ENCODE results near the gene CYP3A5. TPM values are rescaled to one million over a fixed set of nuclear protein-coding genes. Genes with fewer than 3 reads are reported as not detected.
"Not testable (repeated sequence)": the region's sequence is repeated elsewhere in the genome, so short reads cannot be mapped to it uniquely, and the experiment has no call there.

Gene CYP3A5
- total and polyA plus RNA-seq, 12 donors = 4.1 to 92.7 (median 39.6) TPM

- H3K9me3 ChIP-seq (replicated peaks in 1 of 3) = no peaks in the 10 kb centered on the region
- H3K36me3 ChIP-seq (replicated peaks in 1 of 2) = peaks cover 0 to 17% of the 10 kb centered on the region in 2 donors
- WGBS, 4 donors = 77 to 80% (median 79%) methylated on average over 2 of the region's 2 CpGs
- no peak for TF ChIP-seq CTCF (IDR thresholded peaks at IDR 0.05)
- no peak for TF ChIP-seq POLR2A (IDR thresholded peaks at IDR 0.05)
- no peak overlapping the region for H3K4me3 ChIP-seq
- H3K27me3 ChIP-seq = no peaks in the 10 kb centered on the region
- no peak for DNase-seq
- intact Hi-C loops (cut with DNase I) = no loop called here
- no peak overlapping the region for H3K27ac ChIP-seq
- no peaks in the 10 kb centered on the region for H3K4me1 ChIP-seq (replicated peaks in 1 of 2)
These were observed 12.6 kb downstream of the CYP3A5 start for GRCh38 chr7:99667179-99667578.

- no peaks in the 10 kb centered on the region for H3K9me3 ChIP-seq (replicated peaks in 1 of 3)
- no peaks in the 10 kb centered on the region for H3K27me3 ChIP-seq
- H3K27ac ChIP-seq = no peak overlapping the region
- no peak for DNase-seq
- 82 to 97% (median 87%) methylated on average over 1 of the region's 1 CpG for WGBS, 4 donors
- intact Hi-C loops (cut with DNase I) = no loop called here
- peaks cover 0 to 12% of the 10 kb centered on the region in 2 donors for H3K36me3 ChIP-seq (replicated peaks in 1 of 2)
- no peak overlapping the region for H3K4me3 ChIP-seq
- no peaks in the 10 kb centered on the region for H3K4me1 ChIP-seq (replicated peaks in 1 of 2)
- TF ChIP-seq POLR2A (IDR thresholded peaks at IDR 0.05) (no peak), CTCF (IDR thresholded peaks at IDR 0.05) (no peak)
These were observed 13.8 kb downstream of the CYP3A5 start for GRCh38 chr7:99666013-99666395.

GRCh38 chr7:99665312-99666012 lies 14.3 kb downstream of the CYP3A5 start:
- DNase-seq = no peak
- TF ChIP-seq POLR2A (IDR thresholded peaks at IDR 0.05) = no peak
- no peak for TF ChIP-seq CTCF (IDR thresholded peaks at IDR 0.05)
- 83 to 99% (median 96%) methylated on average over 3 of the region's 3 CpGs for WGBS, 4 donors
- no peaks in the 10 kb centered on the region for H3K27me3 ChIP-seq
- no peaks in the 10 kb centered on the region for H3K9me3 ChIP-seq (replicated peaks in 1 of 3)
- H3K4me1 ChIP-seq (replicated peaks in 1 of 2) = no peaks in the 10 kb centered on the region
- intact Hi-C loops (cut with DNase I) = no loop called here
- H3K4me3 ChIP-seq = no peak overlapping the region
- peaks cover 0 to 13% of the 10 kb centered on the region in 2 donors for H3K36me3 ChIP-seq (replicated peaks in 1 of 2)
- H3K27ac ChIP-seq = no peak overlapping the region

GRCh38 chr7:99657879-99658278 lies 21.9 kb downstream of the CYP3A5 start:
- H3K27me3 ChIP-seq; H3K9me3 ChIP-seq (replicated peaks in 1 of 3); H3K4me3 ChIP-seq; H3K27ac ChIP-seq; H3K36me3 ChIP-seq (replicated peaks in 1 of 2); H3K4me1 ChIP-seq (replicated peaks in 1 of 2); DNase-seq; intact Hi-C loops (cut with DNase I): not testable (repeated sequence)
- 92 to 95% (median 93%) methylated on average over 5 of the region's 5 CpGs for WGBS, 4 donors

- intact Hi-C loops (cut with DNase I); H3K9me3 ChIP-seq (replicated peaks in 1 of 3); H3K27me3 ChIP-seq; H3K4me1 ChIP-seq (replicated peaks in 1 of 2); H3K4me3 ChIP-seq; H3K27ac ChIP-seq; DNase-seq; H3K36me3 ChIP-seq (replicated peaks in 1 of 2): not testable (repeated sequence)
- WGBS, 4 donors = 85 to 96% (median 93%) methylated on average over 1 to 3 of the region's 3 CpGs
These were observed 25.2 kb downstream of the CYP3A5 start for GRCh38 chr7:99654626-99655025.

All from adrenal gland (tissue), 12 donors.